Kidney epithelial cell (primary cell): ENCODE data around the gene SCN10A. TPM values are rescaled to one million over a fixed set of nuclear protein-coding genes. Genes with fewer than 3 reads are reported as not detected.

Experiments used
- DNase-seq: peaks from one replicate; pipeline ENCODE4 v3.0.0-alpha.2; 2010; ENCODE audit warnings: low read depth
- H3K27me3 ChIP-seq: 2 replicates; pipeline ENCODE4 v1.6.0; 2011; ENCODE audit warnings: low read length; ENCODE audit not compliant: control insufficient read depth, insufficient read depth
- H3K36me3 ChIP-seq: 2 replicates; pipeline ENCODE4 v1.5.1; 2011; ENCODE audit warnings: low read length; ENCODE audit not compliant: control insufficient read depth, insufficient read depth
- H3K4me3 ChIP-seq: 2 replicates; pipeline ENCODE4 v1.5.1; 2011; ENCODE audit warnings: low read depth, mild to moderate bottlenecking, control low read depth, low read length
- total RNA-seq: library from RNA; depleted of rRNA; stranded (reverse); fragments of >200 nt; gene quantifications from 2 replicates; pipeline ENCODE4 v1.2.3, GENCODE V29; 2015
- TF ChIP-seq, protein P1 (sequence below): IDR thresholded peaks from 2 replicates; pipeline ENCODE4 v1.5.1; 2011; ENCODE audit warnings: mild to moderate bottlenecking, moderate library complexity, low read length, control low read depth, inconsistent platforms; ENCODE audit not compliant: insufficient read depth, poor library complexity, severe bottlenecking

The SCN10A gene
- total RNA-seq, 1 donor from 2014 or later = not detected

DNA sequence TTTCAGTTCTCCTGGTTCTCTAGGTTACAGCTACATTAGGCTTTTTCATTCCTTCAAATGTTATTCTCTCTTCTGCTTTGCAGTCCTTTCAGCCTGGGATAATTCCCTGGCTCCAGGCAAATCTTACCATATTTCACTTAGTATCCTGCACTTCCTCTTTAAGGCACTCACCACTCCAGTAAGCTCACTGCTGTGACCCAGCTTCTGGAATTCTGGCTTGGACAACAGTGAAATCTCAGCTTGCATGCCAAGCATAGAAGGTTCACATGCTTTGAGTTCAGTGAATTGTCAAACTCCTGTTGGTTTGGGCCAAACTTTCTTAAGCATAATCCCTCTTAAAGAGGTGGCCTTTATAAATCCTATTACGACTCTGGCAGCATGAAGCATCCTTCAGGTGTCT lies 69.4 kb downstream of the SCN10A start:
- TF ChIP-seq, protein P1, sequence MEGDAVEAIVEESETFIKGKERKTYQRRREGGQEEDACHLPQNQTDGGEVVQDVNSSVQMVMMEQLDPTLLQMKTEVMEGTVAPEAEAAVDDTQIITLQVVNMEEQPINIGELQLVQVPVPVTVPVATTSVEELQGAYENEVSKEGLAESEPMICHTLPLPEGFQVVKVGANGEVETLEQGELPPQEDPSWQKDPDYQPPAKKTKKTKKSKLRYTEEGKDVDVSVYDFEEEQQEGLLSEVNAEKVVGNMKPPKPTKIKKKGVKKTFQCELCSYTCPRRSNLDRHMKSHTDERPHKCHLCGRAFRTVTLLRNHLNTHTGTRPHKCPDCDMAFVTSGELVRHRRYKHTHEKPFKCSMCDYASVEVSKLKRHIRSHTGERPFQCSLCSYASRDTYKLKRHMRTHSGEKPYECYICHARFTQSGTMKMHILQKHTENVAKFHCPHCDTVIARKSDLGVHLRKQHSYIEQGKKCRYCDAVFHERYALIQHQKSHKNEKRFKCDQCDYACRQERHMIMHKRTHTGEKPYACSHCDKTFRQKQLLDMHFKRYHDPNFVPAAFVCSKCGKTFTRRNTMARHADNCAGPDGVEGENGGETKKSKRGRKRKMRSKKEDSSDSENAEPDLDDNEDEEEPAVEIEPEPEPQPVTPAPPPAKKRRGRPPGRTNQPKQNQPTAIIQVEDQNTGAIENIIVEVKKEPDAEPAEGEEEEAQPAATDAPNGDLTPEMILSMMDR = no peak

DNA sequence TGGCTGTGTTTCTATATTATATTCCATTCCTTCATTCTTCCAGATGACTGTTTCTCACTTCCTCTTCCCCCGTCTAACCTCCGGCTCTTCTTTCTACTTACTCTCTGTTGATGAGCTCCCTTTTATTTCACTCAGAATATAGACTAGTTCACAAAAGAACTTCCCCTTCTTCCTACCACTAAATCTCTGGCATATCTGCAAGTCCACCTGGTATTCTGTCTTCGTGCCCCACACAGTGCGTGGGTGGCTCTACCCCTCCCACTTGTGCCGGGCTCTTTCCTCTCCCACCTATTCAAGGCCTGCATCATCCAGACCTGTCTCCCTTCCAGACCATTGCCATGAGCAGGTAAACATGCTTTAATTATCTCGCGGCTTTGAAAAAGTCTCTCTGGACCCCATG lies 73.0 kb downstream of the SCN10A start:
- TF ChIP-seq, protein P1 = no peak
- no peak for DNase-seq
- Histone ChIP-seq H3K4me3 (no peak overlapping the region), H3K27me3 (no peaks in the 10 kb centered on the region), H3K36me3 (no peaks in the 10 kb centered on the region)

More for the DNA sequence above, 69.4 kb downstream of the SCN10A start:
- no peak for DNase-seq
- H3K4me3 ChIP-seq = no peak overlapping the region
- no peaks in the 10 kb centered on the region for H3K36me3 ChIP-seq
- no peaks in the 10 kb centered on the region for H3K27me3 ChIP-seq

DNA sequence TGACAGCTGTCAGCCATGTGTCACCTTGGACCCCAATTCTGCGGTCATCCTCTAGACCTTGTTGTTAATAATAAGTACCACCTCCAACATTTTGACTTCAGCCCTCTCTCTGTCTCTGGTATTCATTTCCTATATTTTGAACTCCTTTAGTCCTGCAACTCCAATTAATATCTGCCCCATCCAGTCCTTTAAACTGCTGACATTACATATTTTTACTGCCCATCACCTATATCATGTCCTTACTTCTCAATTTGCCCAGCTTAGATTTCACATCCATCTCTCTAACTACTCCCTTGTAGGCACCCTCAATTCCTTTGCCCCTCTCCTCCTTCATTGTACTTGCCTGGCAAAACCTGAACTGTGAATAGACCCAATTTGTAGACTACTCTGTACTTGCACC lies 73.5 kb downstream of the SCN10A start:
- DNase-seq = no peak
- TF ChIP-seq, protein P1 = no peak

GRCh38 chr3:38740537-38740936 lies 75.5 kb downstream of the SCN10A start:
- no peaks in the 10 kb centered on the region for H3K36me3 ChIP-seq
- DNase-seq = no peak
- H3K27me3 ChIP-seq = no peaks in the 10 kb centered on the region
- H3K4me3 ChIP-seq = no peak overlapping the region
- TF ChIP-seq, protein P1 = no peak

More for the DNA sequence above, 73.5 kb downstream of the SCN10A start:
- H3K36me3 ChIP-seq = no peaks in the 10 kb centered on the region
- H3K4me3 ChIP-seq = no peak overlapping the region
- H3K27me3 ChIP-seq = no peaks in the 10 kb centered on the region

GRCh38 chr3:38739931-38740330 lies 76.1 kb downstream of the SCN10A start:
- no peak for DNase-seq
- Histone ChIP-seq H3K27me3 (no peaks in the 10 kb centered on the region), H3K36me3 (no peaks in the 10 kb centered on the region), H3K4me3 (no peak overlapping the region)
- TF ChIP-seq, protein P1 = no peak

GRCh38 chr3:38739396-38739689 lies 76.7 kb downstream of the SCN10A start:
- no peaks in the 10 kb centered on the region for H3K27me3 ChIP-seq
- H3K4me3 ChIP-seq = no peak overlapping the region
- H3K36me3 ChIP-seq = no peaks in the 10 kb centered on the region
- TF ChIP-seq, protein P1 = no peak
- DNase-seq = no peak
